ENCODE measurements around the gene ZDHHC14. TPM values are rescaled to one million over a fixed set of nuclear protein-coding genes. Genes with fewer than 3 reads are reported as not detected.

ZDHHC14 gene
- total RNA-seq, 2 experiments from 2014 or later: 1.7 to 2.5 TPM

DNA sequence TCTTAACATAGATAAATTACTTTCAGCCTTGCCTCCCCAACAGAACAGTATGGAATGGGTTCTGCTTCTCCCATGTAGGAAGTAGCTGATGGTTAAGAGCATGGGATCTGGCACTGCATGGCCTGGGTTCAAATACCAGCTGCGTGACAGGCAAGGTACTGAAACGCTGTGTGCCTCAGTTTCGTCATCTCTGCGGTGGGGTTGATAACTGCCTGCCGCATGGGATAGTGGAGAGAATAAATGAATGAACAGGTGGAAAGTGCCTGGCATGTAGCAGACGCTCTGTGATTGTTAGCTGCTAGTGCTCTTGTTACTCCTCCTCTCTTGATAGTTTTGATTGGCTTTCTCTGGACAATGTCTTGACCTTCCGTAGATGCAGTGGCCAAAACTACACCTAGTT is 213.3 kb downstream of the ZDHHC14 start:
- DNase-seq (no peak), ATAC-seq (no peak)
- TF ChIP-seq, protein P1, sequence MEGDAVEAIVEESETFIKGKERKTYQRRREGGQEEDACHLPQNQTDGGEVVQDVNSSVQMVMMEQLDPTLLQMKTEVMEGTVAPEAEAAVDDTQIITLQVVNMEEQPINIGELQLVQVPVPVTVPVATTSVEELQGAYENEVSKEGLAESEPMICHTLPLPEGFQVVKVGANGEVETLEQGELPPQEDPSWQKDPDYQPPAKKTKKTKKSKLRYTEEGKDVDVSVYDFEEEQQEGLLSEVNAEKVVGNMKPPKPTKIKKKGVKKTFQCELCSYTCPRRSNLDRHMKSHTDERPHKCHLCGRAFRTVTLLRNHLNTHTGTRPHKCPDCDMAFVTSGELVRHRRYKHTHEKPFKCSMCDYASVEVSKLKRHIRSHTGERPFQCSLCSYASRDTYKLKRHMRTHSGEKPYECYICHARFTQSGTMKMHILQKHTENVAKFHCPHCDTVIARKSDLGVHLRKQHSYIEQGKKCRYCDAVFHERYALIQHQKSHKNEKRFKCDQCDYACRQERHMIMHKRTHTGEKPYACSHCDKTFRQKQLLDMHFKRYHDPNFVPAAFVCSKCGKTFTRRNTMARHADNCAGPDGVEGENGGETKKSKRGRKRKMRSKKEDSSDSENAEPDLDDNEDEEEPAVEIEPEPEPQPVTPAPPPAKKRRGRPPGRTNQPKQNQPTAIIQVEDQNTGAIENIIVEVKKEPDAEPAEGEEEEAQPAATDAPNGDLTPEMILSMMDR (IDR thresholded peaks at IDR 0.05): no peak
- CTCF ChIA-PET: interaction anchor here (1.1 to 1.2 kb wide), 2 partner anchors 280 to 313 kb away, joined by 3 to 7 read pairs; no protein-coding TSS in a partner anchor
- Mint-ChIP-seq H3K4me1 (ENCODE audit: low read depth) (no peaks in the 10 kb centered on the region), H3K27me3 (no peaks in the 10 kb centered on the region), H3K9me3 (peaks cover 16% of the 10 kb centered on the region), H3K36me3 (ENCODE audit: low read depth) (peaks cover 7% of the 10 kb centered on the region), H3K27ac (no peak overlapping the region), H3K4me3 (no peak overlapping the region)
- POLR2A ChIA-PET: interaction anchor here (0.9 to 1.1 kb wide), 2 partner anchors 14 to 56 kb away, joined by 3 read pairs; no protein-coding TSS in a partner anchor
- intact Hi-C loops (cut with micrococcal nuclease): loop anchor here (10.0 kb wide), 1 partner anchor 279 kb away; no protein-coding TSS in a partner anchor

DNA sequence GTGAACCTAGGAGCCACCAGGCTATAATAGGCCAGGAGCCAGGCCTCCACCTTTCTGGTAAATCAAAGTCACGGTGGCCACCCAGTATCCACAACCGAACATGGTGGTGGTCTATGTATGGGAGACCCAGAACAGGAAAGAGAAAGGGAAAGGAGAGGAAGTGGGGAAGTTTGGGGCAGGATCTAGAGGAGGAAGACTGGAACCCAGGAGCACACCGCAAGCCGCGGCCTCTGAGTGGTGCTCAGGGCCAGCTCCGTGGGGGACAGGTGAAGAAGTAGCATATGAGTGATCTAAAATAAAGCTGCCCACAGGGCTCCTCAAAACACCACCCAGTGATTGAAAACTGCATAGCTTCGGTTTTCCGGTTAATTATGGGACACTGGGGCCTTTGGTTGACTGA is 214.8 kb downstream of the ZDHHC14 start:
- H3K9me3 Mint-ChIP-seq: peaks cover 4% of the 10 kb centered on the region
- ChIA-PET POLR2A (interaction anchor here (1.1 kb wide), 1 partner anchor 19 kb away, joined by 4 read pairs; no protein-coding TSS in a partner anchor), CTCF (interaction anchor here (0.7 to 1.8 kb wide), 5 partner anchors 19 to 281 kb away, joined by 3 to 7 read pairs (median 3); no protein-coding TSS in a partner anchor)
- intact Hi-C loops (cut with micrococcal nuclease): loop anchor here (10.0 kb wide), 1 partner anchor 281 kb away; no protein-coding TSS in a partner anchor
- ATAC-seq (no peak), DNase-seq (no peak)
- H3K4me1 Mint-ChIP-seq (ENCODE audit: low read depth): no peaks in the 10 kb centered on the region
- no peak overlapping the region for H3K27ac Mint-ChIP-seq
- H3K36me3 Mint-ChIP-seq (ENCODE audit: low read depth): peaks cover 2% of the 10 kb centered on the region
- no peaks in the 10 kb centered on the region for H3K27me3 Mint-ChIP-seq
- TF ChIP-seq, protein P1 (IDR thresholded peaks at IDR 0.05): no peak
- H3K4me3 Mint-ChIP-seq: no peak overlapping the region

DNA sequence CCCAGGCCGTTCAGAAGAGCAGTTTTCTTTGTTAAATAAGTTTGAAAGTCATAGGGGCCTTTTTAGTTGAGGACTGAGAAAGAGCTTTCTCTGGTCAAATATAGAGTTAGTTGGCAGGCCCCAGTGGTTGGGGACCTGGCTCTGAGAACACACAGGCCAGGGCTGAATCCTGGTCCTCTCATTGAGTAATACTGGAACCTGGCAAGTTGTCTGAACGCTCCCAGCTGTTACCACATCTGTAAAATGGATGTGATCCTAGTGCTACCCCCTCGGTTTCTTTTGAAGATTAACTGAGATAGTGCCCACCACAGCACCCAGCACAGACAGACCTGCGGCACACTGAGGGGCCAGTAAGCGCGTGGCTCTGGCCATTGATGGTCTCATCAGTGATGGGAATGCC is 215.5 kb downstream of the ZDHHC14 start:
- POLR2A ChIA-PET: interaction anchor here (1.1 kb wide), 1 partner anchor 19 kb away, joined by 4 read pairs; no protein-coding TSS in a partner anchor
- ATAC-seq (no peak), DNase-seq (no peak)
- Mint-ChIP-seq H3K4me1 (ENCODE audit: low read depth) (no peaks in the 10 kb centered on the region), H3K27me3 (no peaks in the 10 kb centered on the region), H3K27ac (no peak overlapping the region), H3K36me3 (ENCODE audit: low read depth) (no peaks in the 10 kb centered on the region), H3K9me3 (no peaks in the 10 kb centered on the region), H3K4me3 (no peak overlapping the region)
- TF ChIP-seq, protein P1 (IDR thresholded peaks at IDR 0.05): no peak
- intact Hi-C loops (cut with micrococcal nuclease): loop anchor here (10.0 kb wide), 1 partner anchor 282 kb away; no protein-coding TSS in a partner anchor
- CTCF ChIA-PET: interaction anchor here (0.6 to 1.8 kb wide), 8 partner anchors 19 to 282 kb away, joined by 3 to 7 read pairs (median 3); no protein-coding TSS in a partner anchor

DNA sequence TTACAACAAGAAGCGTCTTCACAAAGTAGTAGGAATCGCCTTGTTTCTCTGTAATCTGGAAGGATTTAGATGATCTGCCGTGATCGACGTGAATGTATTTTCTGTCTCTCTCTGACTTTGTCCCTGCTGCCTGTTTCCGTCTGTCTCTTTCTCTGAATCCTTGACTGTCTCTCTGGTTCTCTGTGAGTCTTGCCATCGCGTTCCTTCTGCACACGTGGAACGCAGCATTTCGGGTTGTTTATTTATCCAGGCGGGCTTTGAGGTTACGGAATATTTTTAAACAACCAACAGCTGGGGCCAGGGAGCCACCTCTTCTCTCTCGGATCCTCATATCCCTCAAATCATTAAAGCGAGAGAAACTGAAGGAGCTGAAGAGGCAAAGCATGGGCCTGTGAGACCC is 215.9 kb downstream of the ZDHHC14 start:
- no peaks in the 10 kb centered on the region for H3K36me3 Mint-ChIP-seq (ENCODE audit: low read depth)
- TF ChIP-seq, protein P1 (IDR thresholded peaks at IDR 0.05): no peak
- POLR2A ChIA-PET: no interaction called here
- H3K9me3 Mint-ChIP-seq: no peaks in the 10 kb centered on the region
- intact Hi-C loops (cut with micrococcal nuclease): loop anchor here (10.0 kb wide), 1 partner anchor 282 kb away; no protein-coding TSS in a partner anchor
- CTCF ChIA-PET: interaction anchor here (0.9 to 1.6 kb wide), 8 partner anchors 19 to 282 kb away, joined by 3 to 6 read pairs (median 4); no protein-coding TSS in a partner anchor
- no peaks in the 10 kb centered on the region for H3K27me3 Mint-ChIP-seq
- H3K4me1 Mint-ChIP-seq (ENCODE audit: low read depth): no peaks in the 10 kb centered on the region
- H3K27ac Mint-ChIP-seq: no peak overlapping the region
- DNase-seq (no peak), ATAC-seq (no peak)
- no peak overlapping the region for H3K4me3 Mint-ChIP-seq

Data from activated CD8-positive, alpha-beta T cell treated with anti-CD3 and anti-CD28 coated beads for 36 hours (primary cell).